NCI-H1694 (cell line): ENCODE measurements around the gene KASH5.

Experiments used
- DNase-seq: peaks from one replicate; lab custom pipeline; 2025; lab: John Stamatoyannopoulos, UW

KASH5 gene

GRCh38 chr19:49421039-49421877 is 33.2 kb downstream of the KASH5 start:
- DNase-seq, result peak; percentile 86

GRCh38 chr19:49421878-49422202 is 33.8 kb downstream of the KASH5 start:
- no peak for DNase-seq

GRCh38 chr19:49422407-49423070 is 34.5 kb downstream of the KASH5 start:
- DNase-seq, result peak; percentile 71

GRCh38 chr19:49423071-49423984 is 35.3 kb downstream of the KASH5 start, which contains the start of gene PTH2:
TSS of gene PTH2 (minus strand) at chr19:49423441. CDS start at chr19:49423339, 102 bp downstream.
- DNase-seq, result no peak

GRCh38 chr19:49423985-49424303 is 35.9 kb downstream of the KASH5 start:
- no peak for DNase-seq

GRCh38 chr19:49425178-49425577 is 37.1 kb downstream of the KASH5 start, which contains the start of gene GFY:
TSS of gene GFY (plus strand) at chr19:49425388. CDS start at chr19:49426431, 1,043 bp downstream.
- DNase-seq, result no peak

- no peak for DNase-seq
Observed at GRCh38 chr19:49425922-49426592, 38.0 kb downstream of the KASH5 start.

- no peak for DNase-seq
Observed at GRCh38 chr19:49427339-49427738, 39.3 kb downstream of the KASH5 start.

GRCh38 chr19:49427855-49428546 is 40.0 kb downstream of the KASH5 start:
- DNase-seq, result no peak

- no peak for DNase-seq
Observed at GRCh38 chr19:49428547-49429451, 40.8 kb downstream of the KASH5 start.

GRCh38 chr19:49430172-49430677 is 42.2 kb downstream of the KASH5 start:
- DNase-seq, result no peak

- DNase-seq, result no peak
Observed at GRCh38 chr19:49430678-49431329, 42.8 kb downstream of the KASH5 start.

GRCh38 chr19:49431330-49431749 is 43.3 kb downstream of the KASH5 start:
- DNase-seq, result no peak

- no peak for DNase-seq
Observed at GRCh38 chr19:49432141-49433073, 44.4 kb downstream of the KASH5 start.

GRCh38 chr19:49433240-49433901 is 45.3 kb downstream of the KASH5 start:
- no peak for DNase-seq

- no peak for DNase-seq
Observed at GRCh38 chr19:49434907-49435583, 47.0 kb downstream of the KASH5 start.

- no peak for DNase-seq
Observed at GRCh38 chr19:49435670-49436069, 47.6 kb downstream of the KASH5 start.
